ENCODE data around the gene B3GAT3.

DNA sequence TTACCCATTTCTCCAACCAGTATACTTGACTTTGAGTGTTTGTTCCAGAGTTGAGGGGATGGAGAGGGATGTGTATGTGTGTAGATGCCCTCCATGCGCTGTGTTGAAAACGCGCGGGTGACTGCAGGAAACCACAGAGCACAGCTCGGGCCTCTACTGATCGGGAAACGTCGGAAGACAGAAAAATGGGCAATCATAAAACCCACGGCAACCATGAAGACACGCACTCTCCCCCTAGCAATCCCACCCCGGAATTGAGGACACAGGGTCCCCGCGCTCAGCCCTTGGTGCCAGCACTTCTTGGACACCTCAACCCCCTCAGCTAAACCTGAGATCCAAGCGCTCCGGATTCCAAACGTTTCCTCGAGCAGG, 49.4 kb upstream of the B3GAT3 start:
- TF ChIP-seq, protein P1, sequence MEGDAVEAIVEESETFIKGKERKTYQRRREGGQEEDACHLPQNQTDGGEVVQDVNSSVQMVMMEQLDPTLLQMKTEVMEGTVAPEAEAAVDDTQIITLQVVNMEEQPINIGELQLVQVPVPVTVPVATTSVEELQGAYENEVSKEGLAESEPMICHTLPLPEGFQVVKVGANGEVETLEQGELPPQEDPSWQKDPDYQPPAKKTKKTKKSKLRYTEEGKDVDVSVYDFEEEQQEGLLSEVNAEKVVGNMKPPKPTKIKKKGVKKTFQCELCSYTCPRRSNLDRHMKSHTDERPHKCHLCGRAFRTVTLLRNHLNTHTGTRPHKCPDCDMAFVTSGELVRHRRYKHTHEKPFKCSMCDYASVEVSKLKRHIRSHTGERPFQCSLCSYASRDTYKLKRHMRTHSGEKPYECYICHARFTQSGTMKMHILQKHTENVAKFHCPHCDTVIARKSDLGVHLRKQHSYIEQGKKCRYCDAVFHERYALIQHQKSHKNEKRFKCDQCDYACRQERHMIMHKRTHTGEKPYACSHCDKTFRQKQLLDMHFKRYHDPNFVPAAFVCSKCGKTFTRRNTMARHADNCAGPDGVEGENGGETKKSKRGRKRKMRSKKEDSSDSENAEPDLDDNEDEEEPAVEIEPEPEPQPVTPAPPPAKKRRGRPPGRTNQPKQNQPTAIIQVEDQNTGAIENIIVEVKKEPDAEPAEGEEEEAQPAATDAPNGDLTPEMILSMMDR (IDR thresholded peaks at IDR 0.05), result no peak
- TF ChIP-seq POLR2A (IDR thresholded peaks at IDR 0.05; ENCODE audit: low read depth), result no peak
- TF ChIP-seq EP300 (IDR thresholded peaks at IDR 0.05), result no peak
- no peak for TF ChIP-seq POLR2AphosphoS5 (IDR thresholded peaks at IDR 0.05)

Measured in esophagus muscularis mucosa (tissue), 4 donors.